HG02763 (cell line): Measurements from ENCODE around the gene MYBPC2.

Experiments used
- ATAC-seq: cut with Tn5 transposase; IDR thresholded peaks from one replicate; pipeline ENCODE4 v1.9.1; 2021; ENCODE audit warnings: mild to moderate bottlenecking, moderate library complexity; ENCODE audit not compliant: unreplicated experiment

MYBPC2 gene

DNA sequence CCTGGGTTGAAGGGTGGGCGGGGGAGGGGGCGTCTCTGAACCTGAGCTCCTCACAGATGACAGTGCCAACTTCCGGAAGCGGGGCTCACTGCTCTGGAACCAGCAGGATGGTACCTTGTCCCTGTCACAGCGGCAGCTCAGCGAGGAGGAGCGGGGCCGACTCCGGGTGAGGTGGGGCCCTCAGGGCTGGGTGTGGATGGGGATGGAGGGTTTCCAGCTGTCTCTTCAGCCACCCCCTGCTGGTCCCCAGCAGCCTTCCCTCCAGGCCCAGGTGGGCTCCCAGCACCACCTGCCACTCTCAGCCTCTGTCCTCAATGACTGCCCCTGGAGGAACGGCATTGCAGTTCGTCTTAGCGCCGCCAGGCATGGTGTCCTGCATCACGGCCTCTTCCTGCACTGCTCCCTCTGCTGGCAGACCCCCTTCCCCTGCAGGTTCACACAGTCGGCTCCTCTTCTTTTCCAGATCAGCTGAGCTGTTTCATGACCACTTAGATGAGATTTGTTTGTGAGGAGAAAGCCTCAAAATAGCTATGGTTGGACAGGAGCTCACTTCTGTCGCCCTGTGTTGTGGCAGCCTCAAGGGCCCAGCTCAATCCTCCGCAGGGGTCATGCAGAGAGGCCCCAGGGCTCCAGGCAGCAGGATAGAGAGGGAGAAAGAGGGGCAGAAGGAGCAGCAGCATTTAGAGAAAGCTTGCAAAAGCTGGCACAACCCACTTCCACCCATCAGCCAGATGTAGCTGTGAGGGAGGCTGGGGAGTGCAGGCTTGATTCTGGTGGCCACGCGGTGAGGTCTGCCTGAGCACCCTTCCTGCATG lies 46.4 kb downstream of the MYBPC2 start:
- ATAC-seq, result no peak

DNA sequence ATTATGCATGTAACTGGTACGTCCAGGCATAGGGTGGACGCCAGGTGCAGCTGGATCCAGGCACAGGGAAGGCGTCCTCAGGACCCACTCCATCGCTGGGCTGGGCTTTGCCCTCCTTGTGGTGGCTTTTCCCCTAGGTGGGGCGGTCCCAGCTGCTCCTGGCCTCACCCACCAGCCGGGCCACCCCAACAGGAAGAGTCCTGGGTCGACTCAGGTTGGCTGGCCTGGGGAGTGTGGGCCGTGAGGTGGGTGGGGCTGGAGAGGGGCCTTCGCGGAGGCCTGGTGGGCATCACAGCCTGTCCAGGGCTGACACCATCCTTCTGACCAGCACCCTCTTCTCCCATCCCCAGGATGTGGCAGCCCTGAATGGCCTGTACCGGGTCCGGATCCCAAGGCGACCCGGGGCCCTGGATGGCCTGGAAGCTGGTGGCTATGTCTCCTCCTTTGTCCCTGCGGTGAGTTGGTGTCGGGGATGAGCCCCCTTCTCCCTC lies 47.1 kb downstream of the MYBPC2 start:
- no peak for ATAC-seq

DNA sequence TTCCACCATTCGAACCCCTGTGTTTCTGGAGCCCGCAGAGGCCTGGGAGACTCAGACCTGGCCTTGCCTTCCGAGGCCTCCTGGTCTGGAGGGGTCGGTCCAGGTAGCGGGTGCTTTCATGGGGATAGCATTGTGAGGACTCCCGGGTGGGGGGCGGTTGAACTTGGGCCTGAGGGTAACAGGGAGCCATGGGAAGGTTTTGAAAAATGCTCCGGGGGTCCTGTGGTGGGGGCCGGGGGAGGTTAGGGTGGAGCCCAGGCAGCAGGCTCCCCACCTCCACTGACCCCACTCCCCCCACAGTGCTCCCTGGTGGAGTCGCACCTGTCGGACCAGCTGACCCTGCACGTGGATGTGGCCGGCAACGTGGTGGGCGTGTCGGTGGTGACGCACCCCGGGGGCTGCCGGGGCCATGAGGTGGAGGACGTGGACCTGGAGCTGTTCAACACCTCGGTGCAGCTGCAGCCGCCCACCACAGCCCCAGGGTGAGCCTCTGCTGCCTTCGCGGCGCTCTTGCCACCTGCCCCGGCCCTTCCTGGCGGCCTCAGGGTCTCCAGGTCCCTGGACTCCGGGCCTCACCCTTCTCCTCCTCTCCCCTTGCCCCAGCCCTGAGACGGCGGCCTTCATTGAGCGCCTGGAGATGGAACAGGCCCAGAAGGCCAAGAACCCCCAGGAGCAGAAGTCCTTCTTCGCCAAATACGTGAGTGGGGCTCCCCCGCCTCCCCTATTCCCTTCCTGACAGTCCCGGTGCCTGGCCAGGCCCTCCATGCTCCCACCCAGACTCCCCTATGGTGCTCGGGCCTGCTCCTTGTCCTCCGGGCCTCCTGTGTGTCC lies 47.8 kb downstream of the MYBPC2 start:
- no peak for ATAC-seq

DNA sequence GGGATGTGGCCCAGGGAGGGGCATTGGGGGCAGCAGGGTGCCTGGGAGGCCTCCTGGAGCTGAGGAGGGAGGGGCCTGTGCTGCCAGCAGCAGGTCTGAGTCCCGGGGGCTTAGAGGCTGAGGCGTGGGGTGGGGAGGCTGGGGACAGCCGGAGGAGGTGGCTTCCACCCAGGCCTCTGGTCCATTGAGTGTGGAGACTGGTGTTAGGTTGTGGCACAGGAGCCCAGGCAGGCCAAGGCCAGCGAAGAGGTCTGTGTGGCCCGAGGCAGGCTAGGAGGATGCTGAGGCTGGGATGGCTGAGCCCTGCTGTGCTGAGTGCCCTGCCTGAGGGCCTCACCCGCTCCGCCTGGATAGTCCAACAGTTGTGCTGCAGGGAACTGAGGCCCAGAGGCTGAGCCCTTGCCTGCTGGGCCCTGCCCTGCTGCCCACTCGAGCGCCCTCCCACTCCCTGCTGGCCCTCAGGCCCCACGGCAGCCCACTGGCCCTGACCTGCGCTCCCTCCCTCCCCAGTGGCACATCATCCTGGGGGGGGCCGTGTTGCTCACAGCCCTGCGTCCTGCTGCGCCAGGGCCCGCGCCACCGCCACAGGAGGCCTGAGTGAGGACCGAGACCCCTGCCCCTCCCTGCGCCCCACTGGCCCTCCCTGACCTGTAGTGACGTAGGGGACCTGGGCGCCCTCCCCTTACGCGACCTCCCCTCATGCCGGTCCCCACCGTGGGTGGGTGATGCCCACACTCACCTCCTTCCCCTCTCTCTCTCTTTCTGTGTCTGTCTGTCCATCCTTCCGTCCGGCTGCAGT lies 48.9 kb downstream of the MYBPC2 start:
- ATAC-seq, result no peak

DNA sequence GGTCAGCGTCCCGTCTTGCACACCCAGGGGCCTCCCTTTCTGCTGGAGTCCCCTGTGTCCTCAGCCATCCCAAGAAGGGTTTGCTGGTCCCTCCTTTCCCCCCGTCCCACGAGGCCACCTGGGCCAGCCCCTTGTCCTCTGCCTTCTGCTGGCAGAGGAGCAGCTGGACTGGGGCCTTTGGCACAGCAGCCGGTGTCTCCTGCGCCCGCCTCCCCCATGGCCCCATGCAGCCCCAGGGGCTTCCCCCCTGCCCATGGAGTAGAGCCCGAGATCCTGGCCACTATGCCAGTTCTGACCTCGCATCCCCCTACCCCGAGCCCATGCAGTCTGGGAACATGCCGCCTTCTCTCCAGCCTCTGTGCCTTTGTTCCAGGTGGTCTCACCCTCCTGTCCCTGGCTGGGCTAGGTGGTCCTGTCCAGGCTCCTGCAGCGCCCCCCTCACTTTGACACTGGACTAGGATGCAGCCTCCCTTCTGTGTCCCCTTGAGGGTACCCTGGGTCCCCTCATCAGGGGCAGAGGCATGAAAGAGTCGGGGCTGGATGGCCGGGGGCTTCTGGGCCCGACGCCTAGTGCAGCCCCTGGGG lies 49.7 kb downstream of the MYBPC2 start:
- ATAC-seq, result no peak

DNA sequence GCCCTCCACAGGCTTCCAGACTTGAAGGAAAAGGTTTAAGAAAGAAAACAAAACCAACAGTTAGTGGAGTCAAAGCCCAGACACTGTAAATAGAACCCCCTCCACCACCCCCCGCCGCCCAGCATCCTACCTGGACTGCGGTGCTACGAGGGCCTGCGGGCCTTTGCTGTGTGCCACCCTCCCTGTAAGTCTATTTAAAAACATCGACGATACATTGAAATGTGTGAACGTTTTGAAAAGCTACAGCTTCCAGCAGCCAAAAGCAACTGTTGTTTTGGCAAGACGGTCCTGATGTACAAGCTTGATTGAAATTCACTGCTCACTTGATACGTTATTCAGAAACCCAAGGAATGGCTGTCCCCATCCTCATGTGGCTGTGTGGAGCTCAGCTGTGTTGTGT lies 50.2 kb downstream of the MYBPC2 start:
- no peak for ATAC-seq

DNA sequence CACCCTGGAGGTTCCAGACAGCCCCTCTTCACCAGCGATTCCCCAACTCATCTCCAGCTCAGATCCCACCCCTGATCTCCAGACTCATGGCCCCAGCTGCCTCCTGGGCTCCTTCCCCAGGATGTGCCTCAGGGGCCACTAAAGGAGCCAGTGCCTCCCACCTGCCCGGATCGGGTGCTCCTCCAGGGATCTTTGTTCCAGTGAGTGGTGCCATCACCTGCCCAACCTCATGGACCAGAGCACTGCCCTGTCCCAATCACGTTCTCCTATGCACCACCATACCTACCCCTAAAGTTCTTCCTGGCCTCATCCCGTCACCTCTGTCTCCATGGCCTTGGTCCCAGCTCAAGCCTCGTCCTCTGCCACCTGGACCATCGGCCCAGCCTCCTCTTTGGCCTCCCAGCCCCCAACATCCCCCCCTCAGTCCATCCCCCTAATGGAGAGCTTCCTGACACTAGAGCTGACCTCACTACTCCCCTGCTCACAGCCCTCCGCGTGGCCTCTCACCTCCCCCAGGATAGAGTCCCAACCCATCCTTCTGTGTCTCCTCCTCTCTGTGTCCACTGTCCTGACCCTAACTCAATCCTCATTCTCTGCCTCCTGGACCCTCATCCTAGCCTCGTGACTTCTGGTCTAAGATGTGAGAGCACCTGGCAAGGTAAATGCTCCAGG lies 52.7 kb downstream of the MYBPC2 start:
- no peak for ATAC-seq

DNA sequence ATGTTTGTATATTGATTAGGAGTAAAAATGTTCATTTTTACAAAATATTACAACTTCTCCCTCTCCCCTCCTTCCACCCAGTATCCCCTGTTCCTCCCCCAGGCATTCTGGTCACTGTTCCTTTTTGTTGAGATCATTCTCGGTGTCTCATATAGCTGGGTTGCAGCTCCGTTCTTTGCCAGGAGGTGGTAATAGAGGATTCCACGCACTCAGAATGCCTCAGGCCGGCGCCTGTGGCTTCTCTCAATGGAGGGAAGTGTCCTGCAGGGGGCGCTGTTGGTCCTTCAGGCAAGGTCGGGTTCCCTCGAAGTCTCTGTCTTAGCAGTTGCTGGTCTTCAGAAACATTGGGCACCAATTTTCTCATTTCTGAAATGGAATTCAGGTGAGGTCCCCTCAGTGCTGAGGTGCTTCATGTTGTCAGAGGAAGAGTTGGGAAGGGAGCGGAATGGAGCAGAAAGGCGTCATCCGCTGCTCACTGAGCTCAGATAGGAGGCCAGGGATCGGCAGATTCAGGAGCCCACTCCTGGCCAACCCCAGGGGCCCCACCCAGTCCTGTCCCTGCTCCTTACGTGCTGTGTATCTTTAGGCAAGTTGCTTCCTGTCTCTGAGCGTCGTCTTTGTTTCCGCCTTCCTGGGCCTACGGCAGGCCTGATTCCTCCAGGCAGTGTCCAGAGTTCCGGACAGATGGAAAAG lies 54.3 kb downstream of the MYBPC2 start:
- no peak for ATAC-seq

DNA sequence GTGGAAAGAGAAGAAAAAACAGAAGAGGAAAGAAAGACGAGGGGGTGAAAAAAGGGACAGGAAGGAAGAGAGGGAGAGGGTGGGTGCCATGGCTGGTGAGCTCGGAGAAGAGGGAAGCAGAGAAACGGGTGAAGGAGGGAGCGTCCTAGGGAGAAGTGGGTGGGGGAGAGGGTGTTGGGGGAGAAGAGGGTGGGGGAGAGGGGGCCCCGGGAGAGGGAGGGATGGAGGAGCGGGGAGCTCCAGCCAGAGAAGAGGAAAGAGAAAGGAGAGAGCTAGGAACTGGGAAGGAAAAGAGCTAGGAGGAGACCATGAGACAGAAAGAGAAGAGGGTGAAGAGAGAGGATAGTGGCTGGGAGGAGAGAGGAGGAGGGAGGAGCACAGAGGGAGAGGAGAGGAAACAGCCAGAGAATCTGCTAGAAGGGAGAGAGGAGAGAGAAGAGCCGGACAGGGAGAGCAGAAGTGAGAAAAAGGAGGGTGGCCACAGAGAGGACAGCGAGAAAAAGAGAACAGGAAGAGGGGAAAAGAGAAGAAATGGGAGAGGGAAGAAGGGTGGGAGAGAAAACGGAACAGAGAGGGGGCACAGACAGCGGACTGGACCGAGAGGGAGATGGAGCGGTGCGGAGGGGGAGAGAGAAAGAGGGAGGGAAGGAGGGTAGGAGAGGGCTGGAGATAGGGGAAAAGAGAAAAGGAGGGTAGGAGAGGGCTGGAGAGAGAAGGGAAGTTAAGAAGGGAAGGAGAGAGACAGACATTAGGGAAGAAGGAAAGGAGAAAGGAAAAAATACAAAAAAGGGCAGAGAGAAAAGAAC lies 55.9 kb downstream of the MYBPC2 start:
- ATAC-seq, result no peak

DNA sequence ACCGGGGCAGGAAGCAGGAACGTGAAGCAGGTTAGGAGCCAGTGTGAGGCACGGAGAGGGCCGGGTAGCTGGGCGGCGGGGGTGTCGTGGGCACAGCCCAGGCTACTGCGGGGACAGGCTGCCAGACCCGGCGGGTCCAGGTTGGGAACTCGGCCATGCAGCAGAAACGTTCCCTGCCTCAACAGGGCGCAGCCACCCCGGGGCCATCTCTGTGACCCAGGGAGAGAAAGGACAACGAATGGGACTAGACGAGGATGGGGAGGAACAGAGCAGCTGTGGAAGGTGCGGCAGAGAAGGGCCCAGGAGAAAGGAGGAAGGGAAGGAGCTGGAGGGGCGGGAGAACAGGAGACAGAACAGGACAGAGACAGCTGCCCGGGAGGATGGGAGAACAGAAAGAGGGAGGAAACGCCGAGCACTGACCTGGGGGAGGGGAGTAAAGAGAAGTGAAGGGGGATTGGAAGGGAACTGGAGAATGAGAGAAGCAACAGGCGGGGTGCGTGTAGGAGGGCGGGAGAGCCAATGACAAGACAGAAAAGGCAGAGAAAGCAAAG lies 56.8 kb downstream of the MYBPC2 start:
- ATAC-seq, result no peak

DNA sequence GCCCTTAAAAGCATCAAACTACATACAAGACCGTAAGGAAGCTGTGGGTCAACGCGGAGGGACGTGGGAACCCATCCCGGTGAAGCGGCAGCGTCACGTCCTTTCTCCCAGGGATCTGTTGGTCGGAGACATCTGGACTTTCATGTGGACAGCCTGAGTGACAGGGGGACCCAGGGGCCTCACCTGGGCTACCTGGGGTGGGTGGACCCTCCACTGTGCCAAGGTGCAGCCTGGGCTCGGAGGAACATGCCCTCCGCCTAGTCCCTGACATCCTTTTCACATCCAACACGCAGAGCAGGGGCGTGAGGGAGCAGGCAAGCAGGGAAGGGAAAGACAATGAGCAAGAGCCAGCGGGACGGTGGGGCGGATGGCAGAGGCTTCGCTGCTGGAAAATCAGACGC lies 57.7 kb downstream of the MYBPC2 start:
- ATAC-seq, result no peak

DNA sequence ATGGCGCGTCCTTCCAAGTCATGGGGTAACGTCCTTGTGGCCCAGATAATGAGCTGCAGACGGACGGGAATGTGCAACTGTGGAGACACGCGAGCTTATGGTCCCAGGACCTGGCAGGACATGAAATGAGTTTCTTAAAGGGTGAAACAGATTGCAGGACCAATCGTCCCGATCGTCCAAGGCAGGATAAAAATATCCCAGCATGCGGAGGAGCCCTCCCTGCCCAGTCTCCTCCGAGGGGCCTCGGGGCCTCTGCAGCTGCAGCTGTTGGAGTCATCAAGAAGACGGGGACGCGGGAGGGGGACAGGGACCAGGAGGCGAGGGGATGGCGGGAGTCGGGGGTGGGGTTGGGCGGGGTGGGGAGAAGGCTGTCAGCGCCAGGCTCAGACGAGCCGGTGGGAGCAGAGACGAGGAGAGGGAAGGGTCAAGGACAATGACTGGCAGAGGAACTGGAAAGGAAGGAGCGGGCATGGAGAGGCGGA lies 58.3 kb downstream of the MYBPC2 start:
- no peak for ATAC-seq

DNA sequence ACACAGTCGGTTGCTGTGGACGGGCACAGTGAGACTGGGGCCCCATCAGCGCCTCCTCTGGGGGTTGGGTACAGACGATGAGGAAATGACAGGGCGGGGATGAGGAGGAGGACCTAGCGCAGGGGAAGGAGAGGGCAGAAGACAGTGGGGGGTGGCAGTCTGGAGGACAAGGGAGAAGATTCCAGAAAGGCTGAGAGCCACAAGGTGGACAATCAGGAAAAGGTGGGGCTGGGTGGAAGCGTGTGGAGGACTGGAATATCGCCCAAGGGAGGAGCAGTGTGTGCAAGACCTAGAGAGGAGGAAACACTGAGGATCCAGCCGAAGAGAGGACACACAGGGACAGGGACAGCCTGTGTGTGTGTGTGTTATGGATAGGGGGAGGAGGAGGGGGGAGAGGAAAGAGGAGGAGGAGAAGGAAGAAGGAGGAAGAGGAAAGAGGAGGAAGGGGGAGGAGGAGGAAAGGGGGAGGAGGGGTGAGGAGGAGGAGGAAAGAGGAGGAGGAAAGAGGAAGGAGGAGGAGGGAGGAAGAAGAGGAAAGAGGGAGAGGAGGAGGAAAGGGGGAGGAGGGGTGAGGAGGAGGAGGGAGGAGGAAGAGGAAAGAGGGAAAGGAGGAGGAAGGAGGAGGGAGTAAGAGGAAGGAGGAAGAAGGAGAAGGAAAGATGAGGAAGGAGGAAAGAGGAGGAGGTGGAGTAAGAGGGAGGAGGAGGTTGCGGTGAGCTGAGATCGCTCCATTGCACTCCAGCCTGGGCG lies 59.8 kb downstream of the MYBPC2 start:
- ATAC-seq, result no peak

DNA sequence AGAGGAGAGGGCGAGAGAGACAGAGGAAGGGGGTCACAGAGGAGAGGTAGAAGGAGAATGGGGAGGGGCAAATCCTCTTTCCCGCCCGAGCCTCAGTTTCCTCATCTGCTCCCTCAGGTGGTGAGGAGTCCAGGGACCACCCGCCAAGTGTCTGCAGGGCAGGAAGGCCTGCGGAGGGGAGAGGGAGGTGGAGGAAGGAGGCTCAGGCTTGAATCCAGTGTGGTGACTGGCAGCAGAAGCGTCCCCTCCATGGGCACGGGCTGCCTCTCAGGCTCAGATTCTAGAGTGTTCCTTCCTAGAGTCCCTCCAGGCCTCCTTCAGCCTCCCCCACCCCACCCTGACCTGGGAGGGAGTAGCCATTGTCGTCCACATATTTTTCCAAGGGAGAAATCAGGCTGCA lies 60.5 kb downstream of the MYBPC2 start:
- ATAC-seq, result no peak

DNA sequence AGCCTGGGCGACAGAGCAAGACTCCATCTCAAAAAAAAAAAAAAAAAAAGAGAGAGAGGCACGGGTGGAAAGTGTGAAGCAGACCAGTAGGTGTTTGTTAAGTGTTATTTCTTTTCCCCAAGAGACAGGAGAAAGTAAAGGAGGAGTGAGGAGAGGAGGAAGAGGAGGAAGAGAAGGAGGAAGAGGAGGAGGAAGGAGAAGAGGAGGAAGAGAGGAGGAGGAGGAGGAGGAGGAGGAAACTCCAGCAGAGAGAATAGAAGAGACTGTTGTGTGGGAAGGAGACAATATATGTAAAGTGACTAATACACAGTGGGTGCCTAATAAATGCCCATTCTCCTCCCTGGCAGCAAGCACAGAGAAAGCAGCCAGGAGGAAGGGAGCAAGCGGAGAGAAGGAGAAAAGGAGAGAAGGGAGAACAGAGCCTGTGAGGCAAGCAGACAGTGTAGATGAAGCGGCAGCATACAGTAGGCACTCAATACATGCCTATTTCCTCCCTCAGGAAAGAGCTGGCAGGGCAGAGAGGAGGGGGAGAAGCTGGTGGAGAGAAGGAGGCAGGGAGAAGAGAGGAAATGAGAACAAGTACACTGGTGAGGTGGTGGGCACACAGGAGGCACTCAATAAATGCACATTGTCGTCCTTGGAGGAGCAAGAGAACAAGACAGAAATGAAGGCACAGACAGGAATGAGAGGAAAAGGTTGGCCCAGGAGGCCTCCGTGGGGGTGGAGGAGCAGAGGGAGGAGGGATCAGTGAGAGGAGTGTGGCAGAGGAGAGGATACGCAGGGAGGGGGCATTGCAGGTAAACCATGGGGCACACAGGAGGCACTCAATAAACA lies 61.7 kb downstream of the MYBPC2 start:
- no peak for ATAC-seq

DNA sequence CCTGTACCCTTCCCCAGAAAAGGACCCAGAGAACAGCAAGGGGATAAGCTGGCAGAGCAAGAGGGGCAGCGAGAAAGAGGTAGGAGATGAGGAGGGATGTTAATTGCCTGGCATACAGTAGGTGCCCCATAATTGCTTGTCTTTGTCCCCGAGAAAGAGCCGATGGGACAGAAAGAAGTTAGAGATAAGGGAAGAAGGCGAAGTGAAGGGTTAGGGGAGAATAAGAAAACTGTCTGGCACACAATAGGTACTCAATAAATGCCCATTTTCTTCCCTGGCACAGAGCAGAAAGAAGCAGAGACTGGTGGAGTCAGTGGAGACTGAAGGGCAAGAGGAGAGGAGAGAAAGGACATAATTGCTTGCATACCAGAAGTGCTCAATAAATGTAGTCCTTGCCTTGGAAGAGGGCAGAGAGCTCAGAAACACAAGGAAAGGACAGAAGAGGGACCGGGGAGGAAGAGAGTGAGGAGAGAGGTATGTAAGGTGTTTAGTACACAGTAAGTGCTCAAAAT lies 62.4 kb downstream of the MYBPC2 start:
- no peak for ATAC-seq
